Sciatic nerve (tissue), 2 donors: ENCODE results near the gene CXCL6. TPM values are rescaled to one million over a fixed set of nuclear protein-coding genes. Genes with fewer than 3 reads are reported as not detected.

ENCODE experiments used
- ATAC-seq: fragments of 200-7000 bp; cut with Tn5 transposase; one replicate; pipeline ENCODE4 v1.9.1; 2020; ENCODE audit warnings: mild to moderate bottlenecking, moderate library complexity
- DNase-seq: peaks from one replicate; pipeline ENCODE4 v3.0.0-alpha.2; 2020; ENCODE audit warnings: low spot score
- intact Hi-C: fragments of 100-400 bp; cut with DNase I; formaldehyde crosslinking; loops from one replicate; pipeline ENCODE4 v1.14.2; 2022
- total RNA-seq: library from RNA; stranded (reverse); fragmentation: NEBNext Ultra II Directional; extraction: Animal tissue kit (Norgen Biotek cat#: 25700); gene quantifications from one replicate; pipeline ENCODE4 v1.2.1, GENCODE V29; 2021
- donor health status: DM: no; HTN: no; CAD: no.
- donor health status: DM: no; HTN: no; CAD: no.

CXCL6 gene
- 2.8 TPM for total RNA-seq

GRCh38 chr4:73836373-73837279 is at the start of gene CXCL6:
TSS of gene CXCL6 (plus strand) at chr4:73836678. CDS start at chr4:73836751, 73 bp downstream.
- peak; percentile 67 for DNase-seq
- intact Hi-C loops: loop anchor here (5.0 kb wide), 1 partner anchor 824 kb away; no protein-coding TSS in a partner anchor
- peak; percentile 84 for ATAC-seq

GRCh38 chr4:73788411-73788810 is 48.1 kb upstream of the CXCL6 start:
- intact Hi-C loops: no loop called here
- ATAC-seq: no peak
- DNase-seq: no peak

DNA sequence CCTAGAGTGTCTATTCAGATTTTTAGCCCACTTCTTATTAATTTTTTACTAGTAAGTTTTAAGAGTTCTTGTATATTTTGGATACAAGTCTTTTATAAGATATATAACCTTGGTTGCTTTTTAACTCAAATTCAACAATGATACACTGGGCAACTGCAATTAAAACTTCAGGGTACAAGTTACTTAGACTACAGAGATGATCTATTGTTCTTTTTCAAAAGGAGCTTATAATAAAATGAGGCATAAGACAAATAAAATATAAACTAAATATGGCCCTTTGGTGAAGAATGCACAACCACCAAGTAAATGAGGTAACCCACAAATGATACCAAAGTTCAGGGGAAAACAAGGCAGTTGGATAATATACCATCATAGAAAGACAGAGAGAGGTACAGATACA is 37.6 kb upstream of the CXCL6 start:
- ATAC-seq: no peak
- intact Hi-C loops: no loop called here
- no peak for DNase-seq

GRCh38 chr4:73800206-73800605 is 36.3 kb upstream of the CXCL6 start:
- intact Hi-C loops: no loop called here
- no peak for DNase-seq
- no peak for ATAC-seq

DNA sequence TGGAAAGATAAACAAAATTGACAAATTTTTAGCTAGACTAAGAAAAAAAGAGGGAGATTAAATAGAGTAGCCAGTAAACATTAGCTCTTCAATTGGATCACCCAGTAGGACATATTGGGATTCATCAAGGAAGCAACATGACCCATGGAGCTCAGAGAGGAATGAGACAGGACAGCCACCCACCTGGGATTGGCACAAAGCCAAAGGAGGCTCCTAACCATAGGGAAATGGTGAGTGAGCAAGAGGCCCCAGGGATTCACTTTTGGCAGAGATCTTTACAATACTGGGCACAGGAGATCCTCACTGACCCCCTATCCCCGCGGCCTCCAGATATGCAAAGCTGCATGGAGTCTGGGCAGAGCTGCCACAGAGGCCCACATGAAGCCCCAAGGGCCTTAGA is 34.8 kb upstream of the CXCL6 start:
- intact Hi-C loops: no loop called here
- DNase-seq (no peak), ATAC-seq (no peak)

DNA sequence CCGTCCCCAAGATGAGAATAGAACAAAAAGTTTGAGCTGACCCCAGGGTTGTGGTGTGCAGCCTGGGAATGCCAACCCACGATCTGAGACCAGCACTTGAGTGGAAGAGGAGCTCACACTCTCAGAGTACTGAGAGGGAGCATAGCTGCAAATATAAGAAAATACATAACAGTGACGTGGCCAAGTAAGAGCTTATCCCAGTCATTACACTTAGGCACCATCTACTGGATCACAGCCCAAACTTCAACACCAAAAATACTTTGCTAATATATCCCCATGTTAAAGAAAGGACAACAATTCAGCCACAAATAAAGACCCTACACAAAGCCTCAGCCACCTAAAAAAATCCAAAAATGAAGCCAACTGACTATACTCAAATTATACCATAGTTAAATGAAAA is 33.3 kb upstream of the CXCL6 start:
- ATAC-seq (no peak), DNase-seq (no peak)
- intact Hi-C loops: no loop called here

DNA sequence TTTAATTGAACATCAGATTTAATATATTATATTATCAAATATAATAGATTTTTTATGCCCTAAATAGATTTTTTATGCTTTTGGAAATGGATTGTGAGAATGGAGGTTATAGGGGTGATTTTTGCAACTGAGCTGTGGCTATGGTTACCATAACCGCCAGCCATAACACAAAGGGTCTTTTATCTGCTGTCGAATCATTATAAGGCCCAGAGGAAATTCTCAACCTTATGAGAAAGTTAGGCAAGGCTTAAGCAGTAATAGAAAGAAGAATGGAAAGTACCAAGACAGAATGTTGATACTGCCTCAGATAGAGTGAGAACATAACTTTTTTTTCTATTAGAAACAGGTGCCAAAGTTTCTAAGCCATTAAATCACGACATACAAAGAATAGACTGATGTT is 26.3 kb upstream of the CXCL6 start:
- no peak for ATAC-seq
- intact Hi-C loops: no loop called here
- DNase-seq: no peak

DNA sequence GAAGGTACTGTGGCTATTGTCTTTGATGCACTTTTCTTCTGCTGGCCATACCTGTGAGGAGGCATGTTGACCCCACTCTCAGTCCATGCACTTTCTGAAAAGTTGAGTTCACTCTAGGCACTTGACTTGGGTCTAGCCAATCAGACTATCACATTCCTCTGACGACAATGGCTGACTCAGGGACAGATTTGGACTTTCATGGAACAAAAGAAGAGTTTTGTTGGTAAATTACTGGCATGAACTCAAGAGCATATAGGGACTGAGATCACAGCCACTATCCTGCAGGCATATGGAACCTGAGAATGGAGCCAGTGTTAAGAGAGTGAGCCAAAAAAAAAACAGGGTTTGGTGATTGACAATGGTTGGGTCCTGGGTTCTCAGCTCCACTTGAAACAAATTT is 24.6 kb upstream of the CXCL6 start:
- no peak for ATAC-seq
- intact Hi-C loops: no loop called here
- DNase-seq: no peak

- intact Hi-C loops: no loop called here
- no peak for DNase-seq
- ATAC-seq: no peak
These were observed 21.8 kb upstream of the CXCL6 start for GRCh38 chr4:73814679-73815078.

- intact Hi-C loops: no loop called here
- ATAC-seq (peak; percentile 53), DNase-seq (no peak)
These were observed 21.3 kb upstream of the CXCL6 start for GRCh38 chr4:73815145-73815544.

- ATAC-seq: peak; percentile 65
- DNase-seq: no peak
- intact Hi-C loops: no loop called here
These were observed 19.7 kb upstream of the CXCL6 start for GRCh38 chr4:73816814-73817213.

DNA sequence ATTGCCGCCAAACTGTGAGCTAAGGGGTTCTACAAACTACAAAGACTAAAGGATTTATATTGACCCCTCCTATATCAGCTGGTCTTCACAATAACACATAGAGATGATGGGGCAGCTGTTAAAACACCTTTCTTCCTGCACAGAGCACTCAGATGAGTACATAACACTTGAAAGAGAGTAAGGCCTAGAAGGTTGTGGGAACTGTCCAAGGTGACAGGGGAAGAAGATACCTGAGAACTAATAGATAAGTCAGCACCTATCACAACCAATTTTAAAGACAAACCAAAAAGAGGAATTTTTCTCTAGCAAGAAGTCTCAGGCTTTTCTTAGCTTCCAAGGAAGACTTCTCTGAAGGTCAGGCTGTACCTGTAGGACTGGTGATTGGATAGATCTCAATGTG is 19.1 kb upstream of the CXCL6 start:
- intact Hi-C loops: no loop called here
- no peak for DNase-seq
- ATAC-seq: no peak

DNA sequence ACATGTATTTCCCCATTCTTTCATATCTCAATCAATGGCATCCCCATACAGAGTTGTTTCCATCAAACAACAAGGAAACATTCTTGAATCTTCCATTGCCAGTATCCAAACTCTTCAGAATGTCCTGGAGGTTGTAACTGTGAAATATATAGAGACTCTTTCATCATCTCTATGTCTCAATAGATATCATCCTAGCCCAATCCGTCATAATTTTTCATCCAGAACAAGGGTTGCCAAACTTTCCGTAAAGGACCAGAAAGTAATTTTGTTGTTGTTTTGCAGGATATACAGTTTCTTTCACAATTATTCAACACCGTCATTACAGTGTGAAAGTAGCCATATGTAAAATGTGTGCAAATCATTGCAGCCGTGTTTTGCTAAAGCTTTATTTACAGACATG is 15.2 kb upstream of the CXCL6 start:
- intact Hi-C loops: no loop called here
- DNase-seq: no peak
- no peak for ATAC-seq

DNA sequence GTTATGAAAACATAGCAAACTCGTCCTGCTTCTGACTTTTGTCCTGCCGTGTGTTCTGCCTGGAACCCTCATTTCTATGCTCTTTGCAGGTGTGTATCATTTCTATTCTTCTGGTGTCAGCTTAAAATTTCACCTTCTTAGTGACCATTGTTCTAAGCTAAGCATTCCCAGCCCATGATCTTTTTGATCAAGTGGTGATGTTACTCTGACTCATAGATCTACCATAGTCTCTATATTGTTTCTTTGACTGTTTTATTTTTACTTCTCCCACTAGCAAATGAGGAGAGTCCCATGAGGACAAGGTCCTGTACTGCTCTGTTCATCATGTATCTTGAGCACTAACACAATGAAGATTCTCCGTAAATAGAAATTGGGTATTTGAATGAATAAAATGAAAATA is 14.1 kb upstream of the CXCL6 start:
- intact Hi-C loops: no loop called here
- ATAC-seq: no peak
- no peak for DNase-seq

- intact Hi-C loops: no loop called here
- ATAC-seq (peak; percentile 13), DNase-seq (no peak)
These were observed 13.5 kb upstream of the CXCL6 start for GRCh38 chr4:73822812-73823504.

DNA sequence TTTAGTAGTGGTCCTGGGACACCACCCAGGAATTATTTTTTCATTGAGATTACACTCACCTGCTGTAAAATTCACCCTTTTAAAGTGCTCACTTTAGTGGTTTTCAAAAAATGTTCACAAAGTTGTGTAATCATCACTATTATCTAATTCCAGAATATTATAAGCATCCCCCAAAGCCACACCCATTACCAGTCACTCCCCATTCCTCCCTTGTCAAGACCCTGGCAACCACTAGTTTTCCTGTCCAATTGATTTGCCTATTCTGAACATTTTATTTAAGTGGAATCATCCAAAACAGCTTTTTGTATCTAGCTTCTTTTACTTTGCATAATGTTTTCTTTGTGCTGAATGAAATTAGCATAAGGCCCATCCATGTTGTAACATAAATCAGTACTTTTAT is 12.7 kb upstream of the CXCL6 start:
- intact Hi-C loops: no loop called here
- no peak for ATAC-seq

DNA sequence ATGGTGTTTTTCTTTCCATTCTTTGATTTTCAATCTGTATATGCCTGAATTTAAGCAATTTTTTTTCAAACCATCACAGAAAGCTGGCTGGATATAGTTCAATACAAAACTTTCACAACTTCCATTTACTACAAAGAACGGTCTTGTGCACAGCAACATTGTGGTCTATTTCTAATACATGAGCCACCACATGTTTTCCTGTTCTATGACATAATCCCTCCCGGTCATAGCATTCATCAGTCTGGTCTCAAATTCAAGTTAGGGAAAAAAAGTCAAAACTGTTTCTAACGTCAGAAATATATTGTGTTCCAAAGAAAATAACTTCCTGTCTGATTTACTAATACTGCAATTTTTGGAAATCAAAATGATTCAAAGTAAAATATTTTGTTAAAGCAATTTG is 7.5 kb upstream of the CXCL6 start:
- intact Hi-C loops: no loop called here
- ATAC-seq (peak; percentile 78), DNase-seq (no peak)

More for the DNA sequence above, 12.7 kb upstream of the CXCL6 start:
- DNase-seq: no peak

- intact Hi-C loops: no loop called here
- ATAC-seq: peak; percentile 58
- no peak for DNase-seq
These were observed 4.9 kb upstream of the CXCL6 start for GRCh38 chr4:73831569-73831968.

- no peak for ATAC-seq
- intact Hi-C loops: no loop called here
- no peak for DNase-seq
These were observed 3.7 kb upstream of the CXCL6 start for GRCh38 chr4:73832651-73833237.

DNA sequence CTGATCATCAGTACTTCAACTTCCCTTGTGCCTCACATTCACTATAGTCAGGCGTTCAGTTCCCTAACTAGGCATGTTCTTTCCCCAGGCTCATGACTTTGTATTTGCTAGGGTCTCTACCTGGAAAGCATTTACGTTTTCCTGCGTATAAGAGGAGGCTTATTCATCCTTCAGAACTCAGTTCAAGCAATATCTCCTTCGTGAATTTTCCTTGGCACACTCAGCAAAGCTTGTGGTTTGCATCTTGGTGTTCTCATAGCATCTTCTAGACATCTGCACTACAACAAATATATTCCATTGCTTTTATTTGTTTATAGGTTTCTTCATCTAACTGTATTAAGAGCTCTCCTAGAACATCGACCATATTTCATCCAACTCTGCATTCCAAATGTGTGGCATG is 2.6 kb downstream of the CXCL6 start:
- ATAC-seq (no peak), DNase-seq (no peak)
- intact Hi-C loops: loop anchor here (5.0 kb wide), 1 partner anchor 827 kb away; no protein-coding TSS in a partner anchor
